Ovary (tissue), 3 donors: ENCODE data around the gene FGR.

Experiments
- CTCF ChIP-seq, 3 donors: fragments of 450-650 bp in 2 of 3; fragments of 200-600 bp in 1 of 3; IDR thresholded peaks; one replicate each; pipeline versions ENCODE4 v1.5.1 to v1.8.0; 2016 to 2022; ENCODE audit warnings: antibody characterized with exemption in 3 of 3, mild to moderate bottlenecking in 1 of 3
- EP300 ChIP-seq: sonication (generic); formaldehyde crosslinking; IDR thresholded peaks from one replicate; pipeline ENCODE4 v1.6.1; 2017; ENCODE audit warnings: antibody characterized with exemption
- POLR2A ChIP-seq: fragments of 450-650 bp; IDR thresholded peaks from one replicate; pipeline ENCODE4 v1.6.1; 2017; ENCODE audit warnings: antibody characterized with exemption, mild to moderate bottlenecking, moderate library complexity
- donor health status: DM: no; HTN: no; CAD: no.

GRCh38 chr1:27593678-27594563, 41.1 kb downstream of the FGR start:
- TF ChIP-seq EP300, result no peak
- TF ChIP-seq CTCF (IDR thresholded peaks at IDR 0.05), result no peak
- no peak for TF ChIP-seq POLR2A
